ENCODE data around the gene DTNA. TPM values are rescaled to one million over a fixed set of nuclear protein-coding genes. Genes with fewer than 3 reads are reported as not detected.

Gene DTNA
- total RNA-seq, 4 donors from 2014 or later, result 26.1 to 58.3 (median 40.3) TPM

DNA sequence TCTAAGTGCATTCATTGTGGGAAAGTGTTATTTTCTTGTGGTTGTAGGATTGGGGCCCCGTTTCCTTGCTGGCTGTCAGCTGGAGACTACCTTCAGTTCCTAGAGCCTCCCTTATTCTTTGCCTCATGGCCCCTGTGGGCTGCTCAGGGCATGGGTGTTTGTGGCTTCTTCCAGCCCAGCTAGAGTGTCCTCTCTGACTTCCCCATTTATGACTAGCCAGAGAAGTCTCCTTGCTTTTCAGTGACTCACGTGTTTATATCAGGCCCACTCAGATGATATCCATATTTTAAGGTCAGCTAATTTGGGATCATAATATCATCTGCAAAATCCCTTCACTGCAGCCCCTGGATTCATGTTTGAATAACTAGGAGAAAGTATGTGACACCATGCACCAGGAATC is 62.8 kb downstream of the DTNA start:
- WGBS, 2 donors, result 33 to 40% methylated on average over 2 of the region's 2 CpGs
- no peaks in the 10 kb centered on the region for H3K9me3 ChIP-seq
- no peaks in the 10 kb centered on the region for H3K27me3 ChIP-seq
- peaks cover 0 to 16% (median 11%) of the 10 kb centered on the region in 4 donors for H3K4me1 ChIP-seq
- H3K27ac ChIP-seq, result peak overlapping the region in 1 of 4 donors; percentile 26
- no peaks in the 10 kb centered on the region for H3K36me3 ChIP-seq
- DNase-seq (ENCODE audit: low spot score in 2 of 2), result no peak
- no peak overlapping the region for H3K4me3 ChIP-seq
- no peak for TF ChIP-seq POLR2A (IDR thresholded peaks at IDR 0.05)
- no peak for TF ChIP-seq EP300 (IDR thresholded peaks at IDR 0.05)
- no peak for TF ChIP-seq CTCF (IDR thresholded peaks at IDR 0.05)

DNA sequence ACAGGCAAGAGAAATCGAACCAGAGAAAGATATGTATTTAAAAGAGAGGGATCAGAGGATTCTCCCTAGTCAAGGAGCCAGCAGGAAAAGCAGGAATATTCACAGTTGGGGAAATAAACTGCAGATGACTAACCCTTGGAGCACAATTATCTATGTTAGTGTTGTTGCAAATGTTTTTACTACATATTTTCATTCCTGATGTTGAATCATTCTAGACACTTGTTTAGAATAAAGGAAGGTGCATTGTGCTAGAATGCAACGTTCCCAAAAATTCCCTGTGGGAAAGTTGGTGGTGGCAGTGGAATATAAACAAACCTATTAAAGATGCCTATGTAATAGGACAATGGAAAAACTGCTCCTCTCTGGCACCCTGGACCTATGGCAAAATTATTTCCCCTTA is 63.3 kb downstream of the DTNA start:
- TF ChIP-seq EP300 (IDR thresholded peaks at IDR 0.05) (no peak), CTCF (IDR thresholded peaks at IDR 0.05) (no peak), POLR2A (IDR thresholded peaks at IDR 0.05) (no peak)
- WGBS, 2 donors, result 31 to 37% methylated on average over 2 of the region's 2 CpGs
- Histone ChIP-seq H3K4me1 (peaks cover 0 to 16% (median 11%) of the 10 kb centered on the region in 4 donors), H3K9me3 (no peaks in the 10 kb centered on the region), H3K36me3 (no peaks in the 10 kb centered on the region), H3K27ac (peak overlapping the region in 2 of 4 donors; percentile 43 to 53), H3K4me3 (no peak overlapping the region), H3K27me3 (no peaks in the 10 kb centered on the region)
- no peak for DNase-seq (ENCODE audit: low spot score in 2 of 2)

- Histone ChIP-seq H3K27ac (peak overlapping the region in 2 of 4 donors; percentile 43 to 53), H3K4me1 (peaks cover 0 to 16% (median 11%) of the 10 kb centered on the region in 4 donors), H3K4me3 (no peak overlapping the region), H3K36me3 (no peaks in the 10 kb centered on the region), H3K27me3 (no peaks in the 10 kb centered on the region), H3K9me3 (no peaks in the 10 kb centered on the region)
- no peak for DNase-seq (ENCODE audit: low spot score in 2 of 2)
- 19 to 24% methylated on average over 7 of the region's 7 CpGs for WGBS, 2 donors
- TF ChIP-seq EP300 (IDR thresholded peaks at IDR 0.05) (no peak), CTCF (IDR thresholded peaks at IDR 0.05) (no peak), POLR2A (IDR thresholded peaks at IDR 0.05) (no peak)
Observed at GRCh38 chr18:34773961-34774766, 64.1 kb downstream of the DTNA start.

DNA sequence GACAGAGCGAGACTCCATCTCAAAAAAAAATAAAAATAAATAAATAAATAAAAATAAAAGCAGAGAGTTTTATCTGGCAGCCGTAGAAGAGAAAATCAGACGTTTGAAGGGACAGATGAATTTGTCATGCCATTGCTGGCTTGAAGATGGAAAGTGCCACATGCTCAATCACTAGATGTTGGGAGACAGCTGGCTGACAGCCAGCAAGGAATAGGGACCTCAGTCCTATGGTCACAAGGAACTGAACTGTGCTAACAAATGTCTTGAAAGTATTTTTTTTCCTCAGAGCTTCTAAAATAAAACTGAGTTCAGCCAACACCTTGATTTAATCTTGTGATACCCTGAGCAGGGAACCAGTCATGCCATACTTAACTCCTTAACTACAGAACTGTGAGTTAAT is 65.4 kb downstream of the DTNA start:
- WGBS, 2 donors, result 85 to 86% methylated on average over 3 of the region's 3 CpGs
- Histone ChIP-seq H3K27me3 (no peaks in the 10 kb centered on the region), H3K27ac (no peak overlapping the region), H3K9me3 (no peaks in the 10 kb centered on the region), H3K4me1 (peaks cover 0 to 16% (median 11%) of the 10 kb centered on the region in 4 donors), H3K4me3 (no peak overlapping the region), H3K36me3 (no peaks in the 10 kb centered on the region)
- no peak for DNase-seq (ENCODE audit: low spot score in 2 of 2)
- TF ChIP-seq POLR2A (IDR thresholded peaks at IDR 0.05), result no peak
- TF ChIP-seq EP300 (IDR thresholded peaks at IDR 0.05), result no peak
- no peak for TF ChIP-seq CTCF (IDR thresholded peaks at IDR 0.05)

DNA sequence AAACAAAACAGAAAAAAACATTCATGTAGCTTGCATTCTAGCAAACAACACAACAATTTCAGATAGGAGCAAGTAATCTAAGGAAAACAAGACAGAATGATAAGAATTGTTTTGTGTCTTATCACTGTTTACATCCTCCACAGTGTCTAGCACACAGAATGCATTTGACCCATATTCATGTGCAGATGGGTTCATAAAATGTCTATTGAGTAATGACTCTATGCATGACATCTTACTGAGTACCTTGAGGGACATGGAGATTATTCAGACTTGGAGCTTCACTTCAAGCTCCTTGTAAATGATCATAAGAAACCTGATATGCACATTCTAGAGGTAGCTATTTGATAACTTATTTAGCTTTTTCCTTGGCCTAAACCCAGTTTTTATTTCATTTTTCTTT is 69.0 kb downstream of the DTNA start:
- H3K27me3 ChIP-seq, result no peaks in the 10 kb centered on the region
- H3K4me3 ChIP-seq, result no peak overlapping the region
- H3K36me3 ChIP-seq, result no peaks in the 10 kb centered on the region
- no peak for TF ChIP-seq POLR2A (IDR thresholded peaks at IDR 0.05)
- TF ChIP-seq CTCF (IDR thresholded peaks at IDR 0.05), result no peak
- TF ChIP-seq EP300 (IDR thresholded peaks at IDR 0.05), result no peak
- H3K4me1 ChIP-seq, result peaks cover 0 to 3% (median under 1%) of the 10 kb centered on the region in 4 donors
- H3K9me3 ChIP-seq, result no peaks in the 10 kb centered on the region
- DNase-seq (ENCODE audit: low spot score in 2 of 2), result no peak
- no peak overlapping the region for H3K27ac ChIP-seq
